Stomach smooth muscle (tissue), 2 donors: ENCODE measurements around the gene PLEKHM2.
"Not testable (repeated sequence)": the region's sequence is repeated elsewhere in the genome, so short reads cannot be mapped to it uniquely, and the experiment has no call there.

ENCODE experiments used
- H3K27ac ChIP-seq: one replicate; pipeline ENCODE4 v1.7.0; 2013; ENCODE audit warnings: mild to moderate bottlenecking, low read length, inconsistent platforms
- H3K27me3 ChIP-seq, 2 donors: one replicate each; pipeline ENCODE4 v1.7.0; 2013; ENCODE audit warnings: low read length in 2 of 2; ENCODE audit not compliant: insufficient read depth in 2 of 2, control insufficient read depth in 1 of 2
- H3K36me3 ChIP-seq, 2 donors: one replicate each; pipeline ENCODE4 v1.7.0; 2013; ENCODE audit warnings: low read length in 2 of 2; ENCODE audit not compliant: control insufficient read depth in 2 of 2, insufficient read depth in 2 of 2
- H3K4me1 ChIP-seq: one replicate; pipeline ENCODE4 v1.7.0; 2013; ENCODE audit warnings: low read length; ENCODE audit not compliant: control insufficient read depth, insufficient read depth
- H3K4me3 ChIP-seq, 2 donors: one replicate each; pipeline ENCODE4 v1.7.0; 2013; ENCODE audit warnings: low read length in 2 of 2
- H3K9ac ChIP-seq, 2 donors: one replicate each; pipeline ENCODE4 v1.7.0; 2013; ENCODE audit warnings: low read length in 2 of 2, mild to moderate bottlenecking in 1 of 2
- H3K9me3 ChIP-seq, 2 donors: one replicate each; pipeline ENCODE4 v1.7.0; 2013; ENCODE audit warnings: low read length in 2 of 2; ENCODE audit not compliant: control insufficient read depth in 2 of 2
- donor health status: healthy.
- donor health status: Pancreatic carcinoma.

Gene PLEKHM2

GRCh38 chr1:15684042-15684461, at the start of gene PLEKHM2:
PLEKHM2 (plus strand) TSS chr1:15684320; CDS start chr1:15684559, 239 bp downstream.
- H3K27me3 ChIP-seq: no peaks in the 10 kb centered on the region

GRCh38 chr1:15636436-15636835, 47.7 kb upstream of the PLEKHM2 start:
- H3K36me3 ChIP-seq: peaks cover 29 to 60% of the 10 kb centered on the region in 2 donors
- H3K4me1 ChIP-seq: no peaks in the 10 kb centered on the region
- no peak overlapping the region for H3K9ac ChIP-seq
- H3K27me3 ChIP-seq: no peaks in the 10 kb centered on the region
- no peaks in the 10 kb centered on the region for H3K9me3 ChIP-seq
- H3K4me3 ChIP-seq: no peak overlapping the region
- H3K27ac ChIP-seq: no peak overlapping the region

More at GRCh38 chr1:15684042-15684461, at the start of gene PLEKHM2:
- no peaks in the 10 kb centered on the region for H3K9me3 ChIP-seq
- H3K4me3 ChIP-seq: peak within 1 kb of the TSS; percentile 84 to 95
- peak within 1 kb of the TSS; percentile 92 for H3K27ac ChIP-seq
- H3K36me3 ChIP-seq: no peaks in the 10 kb centered on the region
- peaks cover 21% of the 10 kb centered on the region for H3K4me1 ChIP-seq
- H3K9ac ChIP-seq: peak within 1 kb of the TSS; percentile 97 to 100

- peaks cover 29 to 54% of the 10 kb centered on the region in 2 donors for H3K36me3 ChIP-seq
These were observed 46.3 kb upstream of the PLEKHM2 start for GRCh38 chr1:15637826-15638225.

GRCh38 chr1:15639262-15639661, 44.9 kb upstream of the PLEKHM2 start:
- no peaks in the 10 kb centered on the region for H3K9me3 ChIP-seq
- no peak overlapping the region for H3K27ac ChIP-seq
- H3K4me1 ChIP-seq: no peaks in the 10 kb centered on the region
- H3K4me3 ChIP-seq: no peak overlapping the region
- peaks cover 23 to 50% of the 10 kb centered on the region in 2 donors for H3K36me3 ChIP-seq
- no peak overlapping the region for H3K9ac ChIP-seq
- no peaks in the 10 kb centered on the region for H3K27me3 ChIP-seq

More at GRCh38 chr1:15637826-15638225, 46.3 kb upstream of the PLEKHM2 start:
- Histone ChIP-seq H3K4me1 (no peaks in the 10 kb centered on the region), H3K27me3 (no peaks in the 10 kb centered on the region), H3K4me3 (no peak overlapping the region), H3K9me3 (no peaks in the 10 kb centered on the region), H3K27ac (no peak overlapping the region), H3K9ac (no peak overlapping the region)

- H3K9ac ChIP-seq: no peak overlapping the region
- no peak overlapping the region for H3K27ac ChIP-seq
- H3K27me3 ChIP-seq: no peaks in the 10 kb centered on the region
- H3K9me3 ChIP-seq: no peaks in the 10 kb centered on the region
- no peak overlapping the region for H3K4me3 ChIP-seq
- H3K36me3 ChIP-seq: peaks cover 19 to 44% of the 10 kb centered on the region in 2 donors
- H3K4me1 ChIP-seq: no peaks in the 10 kb centered on the region
These were observed 44.2 kb upstream of the PLEKHM2 start for GRCh38 chr1:15639931-15640330.

GRCh38 chr1:15640667-15641066, 43.5 kb upstream of the PLEKHM2 start:
- no peak overlapping the region for H3K9ac ChIP-seq
- no peak overlapping the region for H3K4me3 ChIP-seq
- no peaks in the 10 kb centered on the region for H3K27me3 ChIP-seq
- no peaks in the 10 kb centered on the region for H3K9me3 ChIP-seq
- H3K4me1 ChIP-seq: no peaks in the 10 kb centered on the region
- H3K36me3 ChIP-seq: peaks cover 18 to 40% of the 10 kb centered on the region in 2 donors
- H3K27ac ChIP-seq: no peak overlapping the region

GRCh38 chr1:15649937-15650336, 34.2 kb upstream of the PLEKHM2 start:
- Histone ChIP-seq H3K27ac (no peak overlapping the region), H3K27me3 (no peaks in the 10 kb centered on the region), H3K9ac (no peak overlapping the region), H3K9me3 (no peaks in the 10 kb centered on the region), H3K4me3 (no peak overlapping the region), H3K36me3 (peaks cover 5 to 13% of the 10 kb centered on the region in 2 donors), H3K4me1 (no peaks in the 10 kb centered on the region)

GRCh38 chr1:15650433-15650832, 33.7 kb upstream of the PLEKHM2 start:
- Histone ChIP-seq H3K9me3 (no peaks in the 10 kb centered on the region), H3K27ac (no peak overlapping the region), H3K9ac (no peak overlapping the region), H3K27me3 (no peaks in the 10 kb centered on the region), H3K36me3 (peaks cover 5 to 13% of the 10 kb centered on the region in 2 donors), H3K4me3 (no peak overlapping the region), H3K4me1 (no peaks in the 10 kb centered on the region)

GRCh38 chr1:15652130-15652529, 32.0 kb upstream of the PLEKHM2 start:
- not testable (repeated sequence) for H3K9ac ChIP-seq, H3K4me3 ChIP-seq, H3K27ac ChIP-seq, H3K4me1 ChIP-seq, H3K9me3 ChIP-seq, H3K27me3 ChIP-seq
- H3K36me3 ChIP-seq: peaks cover 12 to 17% of the 10 kb centered on the region in 2 donors

- H3K9me3 ChIP-seq: no peaks in the 10 kb centered on the region
- no peaks in the 10 kb centered on the region for H3K27me3 ChIP-seq
- no peak overlapping the region for H3K4me3 ChIP-seq
- H3K9ac ChIP-seq: no peak overlapping the region
- peaks cover 15 to 17% of the 10 kb centered on the region in 2 donors for H3K36me3 ChIP-seq
- H3K4me1 ChIP-seq: no peaks in the 10 kb centered on the region
- H3K27ac ChIP-seq: no peak overlapping the region
These were observed 29.9 kb upstream of the PLEKHM2 start for GRCh38 chr1:15654091-15654690.

GRCh38 chr1:15656464-15656863, 27.7 kb upstream of the PLEKHM2 start:
- Histone ChIP-seq H3K27me3 (no peaks in the 10 kb centered on the region), H3K36me3 (peaks cover 32% of the 10 kb centered on the region in 2 donors), H3K27ac (no peak overlapping the region), H3K9ac (no peak overlapping the region), H3K4me3 (no peak overlapping the region), H3K4me1 (no peaks in the 10 kb centered on the region), H3K9me3 (no peaks in the 10 kb centered on the region)
